GM18861 (cell line): ENCODE results near the gene PPP1R18.

Source experiments
- ATAC-seq: cut with Tn5 transposase; IDR thresholded peaks from one replicate; pipeline ENCODE4 v1.9.1; 2021; ENCODE audit not compliant: unreplicated experiment

The PPP1R18 gene

GRCh38 chr6:30689985-30690384 lies 3.5 kb upstream of the PPP1R18 start:
- no peak for ATAC-seq

- ATAC-seq, result no peak
Observed at GRCh38 chr6:30689022-30689865, 2.8 kb upstream of the PPP1R18 start.

GRCh38 chr6:30688569-30688968 lies 2.1 kb upstream of the PPP1R18 start:
- ATAC-seq, result no peak

GRCh38 chr6:30687659-30688431 lies 1.4 kb upstream of the PPP1R18 start:
- ATAC-seq, result no peak

- ATAC-seq, result peak; percentile 36
Observed at GRCh38 chr6:30686908-30687658, 638 bp upstream of the PPP1R18 start.

GRCh38 chr6:30685157-30686008 lies 1.1 kb downstream of the PPP1R18 start:
- ATAC-seq, result no peak

GRCh38 chr6:30684386-30685156 lies 1.9 kb downstream of the PPP1R18 start:
- no peak for ATAC-seq

- no peak for ATAC-seq
Observed at GRCh38 chr6:30683980-30684338, 2.5 kb downstream of the PPP1R18 start.

- ATAC-seq, result no peak
Observed at GRCh38 chr6:30683183-30683979, 3.1 kb downstream of the PPP1R18 start.

GRCh38 chr6:30682143-30683117 lies 4.0 kb downstream of the PPP1R18 start:
- no peak for ATAC-seq

GRCh38 chr6:30681766-30682142 lies 4.7 kb downstream of the PPP1R18 start:
- no peak for ATAC-seq

- ATAC-seq, result no peak
Observed at GRCh38 chr6:30679765-30680535, 6.5 kb downstream of the PPP1R18 start.

- peak; percentile 45 for ATAC-seq
Observed at GRCh38 chr6:30678964-30679726, 7.3 kb downstream of the PPP1R18 start.

- ATAC-seq, result no peak
Observed at GRCh38 chr6:30676660-30677285, 9.7 kb downstream of the PPP1R18 start.

- peak; percentile 78 for ATAC-seq
Observed at GRCh38 chr6:30672445-30673253, 13.8 kb downstream of the PPP1R18 start, which contains the start of gene DHX16. DHX16 (minus strand) TSS chr6:30673006; CDS start chr6:30672841, 165 bp downstream.
